Endothelial cell of umbilical vein (primary cell): Measurements from ENCODE around the gene KIF6. TPM values are rescaled to one million over a fixed set of nuclear protein-coding genes. Genes with fewer than 3 reads are reported as not detected.

ENCODE experiments used
- BruUV-seq: library from RNA; stranded (reverse); fragments of 400-500 nt; replicated peaks from 2 replicates; lab custom pipeline; 2021; lab: Mats Ljungman, UMichigan
- CTCF ChIA-PET: fragments of 300-600, 350-600 bp; sonication (Branson Sonifier 250); formaldehyde crosslinking; loops from one replicate; lab custom pipeline; 2021; ENCODE audit warnings: antibody characterized with exemption, inconsistent platforms; lab: Charles Lee
- POLR2A ChIA-PET: fragments of 300-600, 350-600 bp; sonication (Branson Sonifier 250); formaldehyde crosslinking; loops from one replicate; lab custom pipeline; 2021; ENCODE audit warnings: antibody characterized with exemption, inconsistent platforms; lab: Charles Lee
- DNase-seq: peaks from one replicate; pipeline ENCODE4 v3.0.0-alpha.2; 2011; ENCODE audit warnings: low read depth, low spot score
- FAIRE-seq: peaks from 2 replicates; lab custom pipeline; 2011; peaks lifted over from hg19 to GRCh38; lab: Jason Lieb, UNC
- H2AFZ ChIP-seq: 2 replicates; pipeline ENCODE4 v1.6.0; 2012; ENCODE audit warnings: low read depth, low read length, control low read depth, inconsistent platforms
- H3K27ac ChIP-seq: 2 replicates; pipeline ENCODE4 v1.5.1; 2011; ENCODE audit warnings: low read depth, mild to moderate bottlenecking, control low read depth, low read length, moderate library complexity; ENCODE audit not compliant: insufficient read depth
- H3K27me3 ChIP-seq, 2 experiments: 2 replicates each; pipeline versions ENCODE4 v1.6.0 to v1.6.1; 2011; ENCODE audit warnings: low read length in 2 of 2, mixed read lengths in 1 of 2; ENCODE audit not compliant: control insufficient read depth in 2 of 2, insufficient read depth in 2 of 2
- H3K36me3 ChIP-seq, 2 experiments: 2 replicates in 1 of 2; 3 replicates in 1 of 2; pipeline ENCODE4 v1.5.1; 2011; ENCODE audit warnings: low read length in 2 of 2, mild to moderate bottlenecking in 1 of 2, moderate library complexity in 1 of 2; ENCODE audit not compliant: control insufficient read depth in 2 of 2, insufficient read depth in 2 of 2; ENCODE audit errors: extremely low read depth in 1 of 2
- H3K4me1 ChIP-seq: 3 replicates; pipeline ENCODE4 v1.5.1; 2011; ENCODE audit warnings: mild to moderate bottlenecking, low read length; ENCODE audit not compliant: control insufficient read depth, insufficient read depth; ENCODE audit errors: extremely low read depth
- H3K4me2 ChIP-seq: 2 replicates; pipeline ENCODE4 v1.6.1; 2011; ENCODE audit warnings: low read length, control low read depth, mixed read lengths; ENCODE audit not compliant: insufficient read depth
- H3K4me3 ChIP-seq, 3 experiments: fragments of 200-600 bp in 1 of 3; sonication (generic), shearing (Covaris generic) in 1 of 3; replicated peaks in 1 of 3; 2 replicates each; pipeline ENCODE4 v1.5.1; 2011 to 2016; ENCODE audit warnings: control low read depth in 3 of 3, low read length in 3 of 3, mild to moderate bottlenecking in 2 of 3, inconsistent platforms in 1 of 3, low read depth in 1 of 3, moderate library complexity in 1 of 3; ENCODE audit not compliant: insufficient read depth in 1 of 3
- H3K79me2 ChIP-seq: 2 replicates; pipeline ENCODE4 v1.6.0; 2012; ENCODE audit warnings: low read length, inconsistent platforms; ENCODE audit not compliant: control insufficient read depth, insufficient read depth
- H3K9ac ChIP-seq: replicated peaks from 2 replicates; pipeline ENCODE3; 2011; ENCODE audit warnings: low read length, control low read depth; ENCODE audit not compliant: insufficient read depth; ENCODE audit errors: extremely low read depth
- H3K9me1 ChIP-seq: replicated peaks from 3 replicates; pipeline ENCODE4 v1.6.0; 2011; ENCODE audit warnings: mild to moderate bottlenecking, low read length; ENCODE audit not compliant: control insufficient read depth, insufficient read depth; ENCODE audit errors: extremely low read depth
- H3K9me3 ChIP-seq: replicated peaks from 2 replicates; pipeline ENCODE4 v1.5.1; 2012; ENCODE audit warnings: low read length, inconsistent platforms; ENCODE audit not compliant: control insufficient read depth, insufficient read depth
- H4K20me1 ChIP-seq: replicated peaks from 2 replicates; pipeline ENCODE3; 2011; ENCODE audit warnings: mild to moderate bottlenecking, low read length; ENCODE audit not compliant: control insufficient read depth, insufficient read depth; ENCODE audit errors: extremely low read depth
- CTCF ChIP-seq, 2 donors: IDR thresholded peaks; 1 replicate in 1 of 2; 2 replicates in 1 of 2; pipeline ENCODE4 v1.5.1; 2011; ENCODE audit warnings: low read length in 2 of 2, mild to moderate bottlenecking in 2 of 2, moderate library complexity in 2 of 2, control low read depth in 1 of 2, inconsistent platforms in 1 of 2, low read depth in 1 of 2; ENCODE audit not compliant: insufficient read depth in 1 of 2; ENCODE audit errors: extremely low read depth in 1 of 2
- EZH2 ChIP-seq: IDR thresholded peaks from 2 replicates; pipeline ENCODE4 v1.6.1; 2012; ENCODE audit warnings: borderline replicate concordance, low read depth, mild to moderate bottlenecking, moderate library complexity, low read length, inconsistent platforms; ENCODE audit not compliant: severe bottlenecking
- FOS ChIP-seq: IDR thresholded peaks from 2 replicates; pipeline ENCODE4 v1.6.1; 2011; ENCODE audit warnings: mild to moderate bottlenecking, low read length, moderate library complexity, borderline replicate concordance; ENCODE audit not compliant: insufficient read depth
- GATA2 ChIP-seq: IDR thresholded peaks from 2 replicates; pipeline ENCODE4 v1.7.0; 2011; ENCODE audit warnings: low read depth, mild to moderate bottlenecking, moderate library complexity, mixed read lengths, low read length; ENCODE audit not compliant: insufficient read length, insufficient read depth
- JUN ChIP-seq: IDR thresholded peaks from 2 replicates; pipeline ENCODE4 v1.6.1; 2011; ENCODE audit warnings: borderline replicate concordance, low read depth; ENCODE audit not compliant: insufficient read length, insufficient read depth
- MAX ChIP-seq: IDR thresholded peaks from 2 replicates; pipeline ENCODE4 v1.6.1; 2011; ENCODE audit not compliant: insufficient read depth, insufficient read length
- MYC ChIP-seq: IDR thresholded peaks from one replicate; pipeline ENCODE4 v1.6.1; 2011; ENCODE audit warnings: mild to moderate bottlenecking, low read depth, low read length
- POLR2A ChIP-seq: IDR thresholded peaks from 2 replicates; pipeline ENCODE4 v1.6.1; 2012; ENCODE audit warnings: low read depth, mild to moderate bottlenecking, control low read depth, low read length
- POLR2AphosphoS5 ChIP-seq: IDR thresholded peaks from 2 replicates; pipeline ENCODE4 v1.6.1; 2012; ENCODE audit warnings: low read depth, mild to moderate bottlenecking, control low read depth, low read length, moderate library complexity; ENCODE audit not compliant: insufficient read depth
- dilution Hi-C: fragments of 300-500 bp; cut with MboI; formaldehyde crosslinking; loops from one replicate; pipeline ENCODE4 v1.15.0; 2019; ENCODE audit warnings: low sequenced_read_pairs; ENCODE audit not compliant: extremely low pct_ligation_motif_present
- intact Hi-C: fragments of 100-400 bp; cut with micrococcal nuclease; formaldehyde crosslinking; loops from one replicate; pipeline ENCODE4 v1.10.0; 2022
- polyA plus RNA-seq, 4 experiments: library from polyadenylated mRNA; depleted of rRNA in 3 of 4; stranded (reverse) in 3 of 4; unstranded in 1 of 4; fragments of >200 nt; gene quantifications; 2 replicates each; pipeline versions ENCODE4 v1.2.1 to v1.2.3, GENCODE V29; 2011 to 2012; ENCODE audit warnings: missing spikeins in 1 of 4
- total RNA-seq: library from RNA; stranded (reverse); gene quantifications from 2 replicates; pipeline ENCODE4 v1.2.3, GENCODE V29; 2021

The KIF6 gene
- total and polyA plus RNA-seq, 2 donors (not counting 3 experiments of a cell fraction or from before 2014, with no cell fraction given): not detected

- dilution Hi-C loops (no loop called here), intact Hi-C loops (no loop called here)
- no peak overlapping the region for H3K4me3 ChIP-seq
- H3K9me3 ChIP-seq: no peaks in the 10 kb centered on the region
- no peaks in the 10 kb centered on the region for H3K79me2 ChIP-seq
- H3K9me1 ChIP-seq: no peaks in the 10 kb centered on the region
- TF ChIP-seq CTCF (IDR thresholded peaks at IDR 0.05; ENCODE audit: extremely low read depth in 1 of 2, insufficient read depth in 1 of 2, low read depth in 1 of 2, low read length in 2 of 2) (no peak), JUN (no peak), FOS (no peak)
- H3K36me3 ChIP-seq: no peaks in the 10 kb centered on the region
- DNase-seq (no peak), FAIRE-seq (no peak)
- H3K27me3 ChIP-seq: no peaks in the 10 kb centered on the region
- BruUV-seq: no TSS peak
- no peak overlapping the region for H3K4me2 ChIP-seq
- H3K9ac ChIP-seq: no peak overlapping the region
- no peak overlapping the region for H2AFZ ChIP-seq
- H3K27ac ChIP-seq: no peak overlapping the region
- CTCF ChIA-PET: no interaction called here
- no peaks in the 10 kb centered on the region for H3K4me1 ChIP-seq
- POLR2A ChIA-PET: no interaction called here
- H4K20me1 ChIP-seq: no peaks in the 10 kb centered on the region
These were observed 125.2 kb downstream of the KIF6 start for GRCh38 chr6:39599973-39600372.

GRCh38 chr6:39599341-39599740 lies 125.9 kb downstream of the KIF6 start:
- POLR2A ChIA-PET: no interaction called here

More at GRCh38 chr6:39599341-39599740, 125.9 kb downstream of the KIF6 start:
- no peak overlapping the region for H3K4me3 ChIP-seq
- FAIRE-seq: no peak
- no peaks in the 10 kb centered on the region for H3K79me2 ChIP-seq
- no peaks in the 10 kb centered on the region for H4K20me1 ChIP-seq
- BruUV-seq: no TSS peak
- H3K9me3 ChIP-seq: no peaks in the 10 kb centered on the region
- H3K9me1 ChIP-seq: no peaks in the 10 kb centered on the region
- no peaks in the 10 kb centered on the region for H3K4me1 ChIP-seq
- CTCF ChIA-PET: no interaction called here
- H3K9ac ChIP-seq: no peak overlapping the region
- DNase-seq: no peak
- no peaks in the 10 kb centered on the region for H3K27me3 ChIP-seq
- dilution Hi-C loops: no loop called here
- H3K4me2 ChIP-seq: no peak overlapping the region
- intact Hi-C loops: no loop called here
- H3K27ac ChIP-seq: no peak overlapping the region
- no peak overlapping the region for H2AFZ ChIP-seq
- TF ChIP-seq GATA2 (no peak), MAX (no peak), EZH2 (no peak), FOS (no peak), POLR2A (no peak), CTCF (IDR thresholded peaks at IDR 0.05; ENCODE audit: extremely low read depth in 1 of 2, insufficient read depth in 1 of 2, low read depth in 1 of 2, low read length in 2 of 2) (no peak), POLR2AphosphoS5 (no peak), MYC (no peak), JUN (no peak)
- H3K36me3 ChIP-seq: no peaks in the 10 kb centered on the region
